Stimulated activated CD4-positive, alpha-beta T cell treated with anti-CD3 and anti-CD28 coated beads, Interleukin-15, amount 100 ng/mL, for 1 hour (primary cell): ENCODE measurements around the gene NCR3LG1.

ENCODE experiments used
- DNase-seq, 2 donors: peaks; one replicate each; pipeline ENCODE4 v3.0.0-alpha.2; 2020; ENCODE audit warnings: low read depth in 1 of 2, low spot score in 1 of 2

NCR3LG1 gene

GRCh38 chr11:17393472-17393871, 41.9 kb downstream of the NCR3LG1 start:
- DNase-seq = no peak

- no peak for DNase-seq
Measured at GRCh38 chr11:17394743-17395390, 43.3 kb downstream of the NCR3LG1 start.

GRCh38 chr11:17395554-17395961, 44.0 kb downstream of the NCR3LG1 start:
- no peak for DNase-seq

GRCh38 chr11:17395978-17396377, 44.4 kb downstream of the NCR3LG1 start:
- no peak for DNase-seq

GRCh38 chr11:17396598-17397310, 45.2 kb downstream of the NCR3LG1 start:
- no peak for DNase-seq

GRCh38 chr11:17397311-17398002, 45.9 kb downstream of the NCR3LG1 start:
- DNase-seq = no peak

GRCh38 chr11:17399236-17399635, 47.6 kb downstream of the NCR3LG1 start:
- no peak for DNase-seq

GRCh38 chr11:17400048-17400775, 48.6 kb downstream of the NCR3LG1 start:
- DNase-seq = no peak

GRCh38 chr11:17401316-17401715, 49.7 kb downstream of the NCR3LG1 start:
- DNase-seq = no peak

- DNase-seq = no peak
Measured at GRCh38 chr11:17401841-17402240, 50.2 kb downstream of the NCR3LG1 start.

- DNase-seq = no peak
Measured at GRCh38 chr11:17402486-17402885, 50.9 kb downstream of the NCR3LG1 start.

- no peak for DNase-seq
Measured at GRCh38 chr11:17403980-17404759, 52.6 kb downstream of the NCR3LG1 start.

- no peak for DNase-seq
Measured at GRCh38 chr11:17405232-17406005, 53.8 kb downstream of the NCR3LG1 start.

GRCh38 chr11:17406082-17406817, 54.6 kb downstream of the NCR3LG1 start:
- DNase-seq = no peak

GRCh38 chr11:17406818-17407149, 55.2 kb downstream of the NCR3LG1 start:
- no peak for DNase-seq

- no peak for DNase-seq
Measured at GRCh38 chr11:17407575-17407974, 56.0 kb downstream of the NCR3LG1 start.

GRCh38 chr11:17408026-17408425, 56.4 kb downstream of the NCR3LG1 start:
- DNase-seq = no peak

GRCh38 chr11:17408641-17409040, 57.0 kb downstream of the NCR3LG1 start:
- no peak for DNase-seq

GRCh38 chr11:17410606-17411379, 59.2 kb downstream of the NCR3LG1 start:
- no peak for DNase-seq
